ENCODE results near the gene RHNO1. TPM values are rescaled to one million over a fixed set of nuclear protein-coding genes. Genes with fewer than 3 reads are reported as not detected.

Gene RHNO1
- polyA plus RNA-seq, 1 donor from 2014 or later, result 85.8 TPM

- Histone ChIP-seq H3K4me3 (ENCODE audit: low read length) (no peak overlapping the region), H3K36me3 (ENCODE audit: insufficient read depth, low read length) (no peaks in the 10 kb centered on the region), H4K20me1 (ENCODE audit: insufficient read depth) (no peaks in the 10 kb centered on the region), H3K9me3 (ENCODE audit: low read length) (no peaks in the 10 kb centered on the region), H3K9me2 (ENCODE audit: insufficient read depth, low read length) (no peaks in the 10 kb centered on the region), H3F3A (ENCODE audit: insufficient read depth, low read length, poor library complexity, severe bottlenecking) (peaks cover 4% of the 10 kb centered on the region), H3K27ac (ENCODE audit: low read length) (no peak overlapping the region), H3K9ac (ENCODE audit: low read length) (no peak overlapping the region), H3K79me2 (replicated peaks; ENCODE audit: insufficient read depth, low read length) (peaks cover 14% of the 10 kb centered on the region), H2AFZ (ENCODE audit: low read depth, low read length) (no peak overlapping the region), H3K27me3 (ENCODE audit: insufficient read depth, low read depth, low read length) (no peaks in the 10 kb centered on the region), H3K4me2 (ENCODE audit: low read length) (no peak overlapping the region)
- TF ChIP-seq CTCF (IDR thresholded peaks at IDR 0.05; ENCODE audit: poor library complexity, severe bottlenecking) (no peak), TAF1 (IDR thresholded peaks at IDR 0.05; ENCODE audit: low read depth) (no peak), MXI1 (conservative IDR thresholded peaks at IDR 0.05; ENCODE audit: poor library complexity, severe bottlenecking) (no peak), EP300 (conservative IDR thresholded peaks at IDR 0.05; ENCODE audit: poor library complexity, severe bottlenecking) (no peak), POLR2AphosphoS5 (IDR thresholded peaks at IDR 0.05) (no peak), REST (IDR thresholded peaks at IDR 0.05; ENCODE audit: borderline replicate concordance) (no peak), SMC3 (conservative IDR thresholded peaks at IDR 0.05; ENCODE audit: poor library complexity) (no peak), RAD21 (conservative IDR thresholded peaks at IDR 0.05) (no peak), EZH2 (IDR thresholded peaks at IDR 0.05; ENCODE audit: borderline replicate concordance, insufficient read depth, low read length, poor library complexity, severe bottlenecking) (no peak)
Measured at GRCh38 chr12:2895511-2895910, 18.5 kb downstream of the RHNO1 start.

- H4K20me1 ChIP-seq (ENCODE audit: insufficient read depth), result no peaks in the 10 kb centered on the region
Measured at GRCh38 chr12:2897418-2897817, 20.4 kb downstream of the RHNO1 start.

More at GRCh38 chr12:2897418-2897817, 20.4 kb downstream of the RHNO1 start:
- Histone ChIP-seq H3K79me2 (replicated peaks; ENCODE audit: insufficient read depth, low read length) (peaks cover 9% of the 10 kb centered on the region), H3K4me3 (ENCODE audit: low read length) (no peak overlapping the region), H3K9me3 (ENCODE audit: low read length) (no peaks in the 10 kb centered on the region), H3F3A (ENCODE audit: insufficient read depth, low read length, poor library complexity, severe bottlenecking) (no peaks in the 10 kb centered on the region), H3K36me3 (ENCODE audit: insufficient read depth, low read length) (no peaks in the 10 kb centered on the region), H3K9ac (ENCODE audit: low read length) (no peak overlapping the region), H2AFZ (ENCODE audit: low read depth, low read length) (no peak overlapping the region), H3K4me2 (ENCODE audit: low read length) (no peak overlapping the region), H3K27ac (ENCODE audit: low read length) (no peak overlapping the region), H3K27me3 (ENCODE audit: insufficient read depth, low read depth, low read length) (no peaks in the 10 kb centered on the region), H3K9me2 (ENCODE audit: insufficient read depth, low read length) (no peaks in the 10 kb centered on the region)
- TF ChIP-seq EZH2 (IDR thresholded peaks at IDR 0.05; ENCODE audit: borderline replicate concordance, insufficient read depth, low read length, poor library complexity, severe bottlenecking) (no peak), REST (IDR thresholded peaks at IDR 0.05; ENCODE audit: borderline replicate concordance) (no peak), EP300 (conservative IDR thresholded peaks at IDR 0.05; ENCODE audit: poor library complexity, severe bottlenecking) (no peak), SMC3 (conservative IDR thresholded peaks at IDR 0.05; ENCODE audit: poor library complexity) (no peak), POLR2AphosphoS5 (IDR thresholded peaks at IDR 0.05) (no peak), TAF1 (IDR thresholded peaks at IDR 0.05; ENCODE audit: low read depth) (no peak), MXI1 (conservative IDR thresholded peaks at IDR 0.05; ENCODE audit: poor library complexity, severe bottlenecking) (no peak), RAD21 (conservative IDR thresholded peaks at IDR 0.05) (no peak), CTCF (IDR thresholded peaks at IDR 0.05; ENCODE audit: poor library complexity, severe bottlenecking) (no peak)
